ENCODE results near the gene AGAP9. TPM values are rescaled to one million over a fixed set of nuclear protein-coding genes. Genes with fewer than 3 reads are reported as not detected.
"Not testable (repeated sequence)": the region's sequence is repeated elsewhere in the genome, so short reads cannot be mapped to it uniquely, and the experiment has no call there.

Gene AGAP9
- 9.9 TPM for total RNA-seq (2021; ENCODE audit: unreplicated experiment)
- polyA plus RNA-seq (2012; ENCODE audit: insufficient read length): 7.4 TPM
- Bru-seq, nascent RNA: percentile 74 among the genes with signal in this experiment
- percentile 81 among the genes with signal in this experiment for BruChase-seq, experiment 1, labeled RNA remaining after a 2-hour chase
- BruChase-seq, experiment 2, labeled RNA remaining after a 6-hour chase: percentile 78 among the genes with signal in this experiment
- long read RNA-seq, partial matches to known transcripts: 0 of 4 reads
- long read RNA-seq, other reads (novel, unspliced or antisense): 4 of 4 reads

DNA sequence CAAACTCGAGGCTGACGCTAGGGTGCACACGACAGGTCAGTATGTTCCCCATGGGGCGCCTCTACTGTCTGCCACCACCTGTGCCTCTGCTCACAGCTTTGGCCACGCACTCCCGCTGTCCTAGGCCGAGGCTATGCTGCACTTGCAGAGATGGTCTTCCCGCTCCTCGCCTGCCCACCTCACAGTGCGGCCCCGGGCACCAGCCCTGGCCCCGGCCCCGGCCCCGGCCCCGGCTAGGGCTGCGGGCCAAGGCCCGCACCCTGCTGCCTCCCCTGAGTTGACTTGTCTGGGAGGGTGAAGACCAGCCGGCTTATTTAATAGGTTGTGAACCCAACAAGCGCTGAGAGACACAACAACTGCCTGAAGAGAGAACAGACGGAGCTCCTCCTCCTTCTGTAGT lies at the start of gene AGAP9:
Gene AGAP9 (minus strand): TSS at position 164 of the 400 bp plus-strand sequence. CDS start 112 bp downstream, at position 52.
- H3K27me3 ChIP-seq (ENCODE audit: control insufficient read depth, insufficient read depth, low read length); CTCF ChIA-PET; H3K4me1 ChIP-seq (ENCODE audit: control insufficient read depth, insufficient read depth, low read length); H3K27ac ChIP-seq (ENCODE audit: low read length); DNase-seq (ENCODE audit: low read depth, low spot score); H3K36me3 ChIP-seq (ENCODE audit: control insufficient read depth, insufficient read depth, low read length); ATAC-seq; H3K4me3 ChIP-seq (ENCODE audit: low read depth in 2 of 2, low read length in 2 of 2); intact Hi-C loops (cut with micrococcal nuclease; ENCODE audit: unreplicated experiment); POLR2A ChIA-PET; H3K9me3 ChIP-seq (ENCODE audit: control insufficient read depth, insufficient read depth, low read depth, low read length); in situ Hi-C loops (cut with HindIII; ENCODE audit: low pct_unique_long_range_greater_than_20kb, low sequenced_read_pairs); BruUV-seq (replicated peaks): not testable (repeated sequence)

DNA sequence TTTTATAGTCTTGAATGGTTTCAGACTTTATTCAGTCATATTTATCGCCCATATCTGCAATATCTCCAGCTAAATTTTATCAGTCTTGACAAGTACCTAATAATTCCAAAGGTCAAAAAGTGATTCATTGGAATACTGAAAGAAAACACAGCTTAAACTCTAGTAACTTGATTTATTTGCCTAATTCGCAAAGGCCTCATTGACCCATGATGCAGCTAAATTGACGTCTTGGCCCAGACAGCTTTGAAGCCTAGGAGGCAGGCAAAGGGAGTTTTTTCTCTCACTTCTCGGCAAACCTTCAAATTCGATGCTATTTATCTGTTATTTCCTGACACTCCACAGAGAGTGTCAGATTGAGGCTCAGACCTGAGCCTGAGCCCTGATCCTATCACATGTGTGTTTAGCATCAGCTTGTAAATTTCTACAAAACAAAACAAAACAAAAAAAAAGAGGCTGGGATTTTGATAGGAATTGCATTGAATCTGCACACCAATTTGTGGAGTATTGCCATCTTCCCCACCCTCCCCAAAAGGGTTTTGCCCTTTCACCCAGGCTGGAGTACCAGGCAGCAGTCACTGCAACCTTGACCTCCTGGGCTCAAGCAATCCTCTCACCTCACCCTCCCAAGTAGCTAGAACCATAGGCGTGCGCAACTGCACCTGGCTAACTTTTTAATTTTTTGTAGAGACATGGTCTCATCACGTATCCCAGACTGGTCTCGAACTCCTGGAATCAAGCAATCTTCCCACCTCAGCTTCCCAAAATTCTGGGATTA lies 47.9 kb upstream of the AGAP9 start:
- POLR2A ChIA-PET; H3K9me3 ChIP-seq (ENCODE audit: control insufficient read depth, insufficient read depth, low read depth, low read length); BruUV-seq (replicated peaks); H3K27ac ChIP-seq (ENCODE audit: low read length); H3K27me3 ChIP-seq (ENCODE audit: control insufficient read depth, insufficient read depth, low read length); H3K4me1 ChIP-seq (ENCODE audit: control insufficient read depth, insufficient read depth, low read length); ATAC-seq; DNase-seq (ENCODE audit: low read depth, low spot score); H3K36me3 ChIP-seq (ENCODE audit: control insufficient read depth, insufficient read depth, low read length); CTCF ChIA-PET; in situ Hi-C loops (cut with HindIII; ENCODE audit: low pct_unique_long_range_greater_than_20kb, low sequenced_read_pairs); intact Hi-C loops (cut with micrococcal nuclease; ENCODE audit: unreplicated experiment); H3K4me3 ChIP-seq (ENCODE audit: low read depth in 2 of 2, low read length in 2 of 2): not testable (repeated sequence)

DNA sequence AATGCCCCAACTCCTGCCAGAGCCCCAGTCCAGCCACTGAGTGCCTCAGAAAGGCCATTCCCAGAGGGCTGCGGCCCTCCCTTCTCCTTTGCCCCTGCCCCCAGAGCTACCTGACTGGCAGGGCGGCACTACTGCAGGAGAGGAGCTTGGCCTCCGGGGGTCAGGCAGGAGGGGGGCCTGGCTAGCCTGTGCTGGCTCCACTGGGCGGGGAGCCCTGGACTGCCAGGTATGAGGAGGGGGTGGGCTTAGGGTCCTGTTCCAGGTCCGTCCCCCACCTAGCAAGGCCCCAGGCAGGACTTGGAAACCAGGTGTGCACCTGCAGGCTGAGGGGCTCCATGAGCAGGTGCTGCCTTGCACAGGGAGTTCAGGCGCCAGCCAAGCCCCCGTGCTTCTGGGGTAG lies 43.3 kb upstream of the AGAP9 start:
- in situ Hi-C loops (cut with HindIII; ENCODE audit: low pct_unique_long_range_greater_than_20kb, low sequenced_read_pairs); DNase-seq (ENCODE audit: low read depth, low spot score); H3K4me3 ChIP-seq (ENCODE audit: low read depth in 2 of 2, low read length in 2 of 2); BruUV-seq (replicated peaks); H3K9me3 ChIP-seq (ENCODE audit: control insufficient read depth, insufficient read depth, low read depth, low read length); POLR2A ChIA-PET; H3K4me1 ChIP-seq (ENCODE audit: control insufficient read depth, insufficient read depth, low read length); H3K27me3 ChIP-seq (ENCODE audit: control insufficient read depth, insufficient read depth, low read length); CTCF ChIA-PET; H3K27ac ChIP-seq (ENCODE audit: low read length); ATAC-seq; intact Hi-C loops (cut with micrococcal nuclease; ENCODE audit: unreplicated experiment); H3K36me3 ChIP-seq (ENCODE audit: control insufficient read depth, insufficient read depth, low read length): not testable (repeated sequence)

DNA sequence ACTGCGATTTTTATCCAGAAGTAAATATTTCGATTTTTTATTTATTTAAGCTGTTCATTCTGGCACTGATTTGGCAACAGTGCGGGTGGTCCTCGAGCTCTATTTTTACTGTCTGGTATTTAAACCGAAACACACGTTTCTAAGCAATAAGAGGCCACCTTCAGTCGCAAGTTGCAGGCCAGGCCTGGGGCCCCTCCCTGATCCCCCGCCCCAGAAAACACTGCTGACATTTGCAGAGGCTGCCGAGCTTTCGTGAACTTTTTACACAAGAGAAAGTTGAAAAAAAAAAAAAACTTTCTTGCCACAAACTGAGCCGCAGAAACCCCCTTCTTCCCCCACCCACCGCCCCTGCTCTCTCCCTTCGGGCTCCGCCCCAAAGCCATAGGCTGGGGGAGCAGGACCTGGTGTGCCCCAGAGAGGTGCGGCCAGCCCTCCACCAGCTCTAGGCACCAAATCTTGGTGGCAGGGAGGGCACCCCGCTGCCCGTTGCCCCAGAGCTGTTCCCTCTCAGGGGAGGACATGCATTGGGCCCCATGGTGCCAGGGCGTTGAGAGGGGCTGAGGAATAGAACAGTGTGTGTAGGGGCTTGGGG lies 42.8 kb upstream of the AGAP9 start:
- H3K4me3 ChIP-seq (ENCODE audit: low read depth in 2 of 2, low read length in 2 of 2); H3K4me1 ChIP-seq (ENCODE audit: control insufficient read depth, insufficient read depth, low read length); CTCF ChIA-PET; DNase-seq (ENCODE audit: low read depth, low spot score); H3K27me3 ChIP-seq (ENCODE audit: control insufficient read depth, insufficient read depth, low read length); intact Hi-C loops (cut with micrococcal nuclease; ENCODE audit: unreplicated experiment); H3K36me3 ChIP-seq (ENCODE audit: control insufficient read depth, insufficient read depth, low read length); POLR2A ChIA-PET; H3K9me3 ChIP-seq (ENCODE audit: control insufficient read depth, insufficient read depth, low read depth, low read length); in situ Hi-C loops (cut with HindIII; ENCODE audit: low pct_unique_long_range_greater_than_20kb, low sequenced_read_pairs); BruUV-seq (replicated peaks); H3K27ac ChIP-seq (ENCODE audit: low read length); ATAC-seq: not testable (repeated sequence)

DNA sequence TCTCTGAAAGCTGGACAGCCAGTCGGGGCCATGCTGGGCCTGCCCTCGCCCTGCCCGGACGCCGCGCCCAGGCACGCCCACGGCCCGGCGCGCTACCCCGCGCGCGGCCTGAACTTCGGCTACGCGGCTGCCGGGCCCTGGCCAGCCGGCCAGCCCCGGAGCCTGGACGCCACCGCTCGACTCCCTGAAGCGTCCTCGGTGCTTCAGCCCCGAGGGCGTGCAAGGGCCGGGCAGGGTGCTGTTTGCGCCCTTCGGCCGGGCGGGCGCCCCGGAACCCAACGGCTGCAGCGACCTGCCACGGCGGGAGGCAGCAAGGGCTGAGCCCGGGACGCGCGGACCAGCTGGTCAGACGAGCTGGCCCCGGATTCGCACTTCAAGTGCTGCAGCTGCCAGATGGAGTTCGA lies 42.1 kb upstream of the AGAP9 start:
- H3K4me3 ChIP-seq (ENCODE audit: low read depth in 2 of 2, low read length in 2 of 2); H3K27ac ChIP-seq (ENCODE audit: low read length); DNase-seq (ENCODE audit: low read depth, low spot score); intact Hi-C loops (cut with micrococcal nuclease; ENCODE audit: unreplicated experiment); H3K9me3 ChIP-seq (ENCODE audit: control insufficient read depth, insufficient read depth, low read depth, low read length); BruUV-seq (replicated peaks); H3K4me1 ChIP-seq (ENCODE audit: control insufficient read depth, insufficient read depth, low read length); in situ Hi-C loops (cut with HindIII; ENCODE audit: low pct_unique_long_range_greater_than_20kb, low sequenced_read_pairs); CTCF ChIA-PET; H3K36me3 ChIP-seq (ENCODE audit: control insufficient read depth, insufficient read depth, low read length); H3K27me3 ChIP-seq (ENCODE audit: control insufficient read depth, insufficient read depth, low read length); ATAC-seq; POLR2A ChIA-PET: not testable (repeated sequence)

DNA sequence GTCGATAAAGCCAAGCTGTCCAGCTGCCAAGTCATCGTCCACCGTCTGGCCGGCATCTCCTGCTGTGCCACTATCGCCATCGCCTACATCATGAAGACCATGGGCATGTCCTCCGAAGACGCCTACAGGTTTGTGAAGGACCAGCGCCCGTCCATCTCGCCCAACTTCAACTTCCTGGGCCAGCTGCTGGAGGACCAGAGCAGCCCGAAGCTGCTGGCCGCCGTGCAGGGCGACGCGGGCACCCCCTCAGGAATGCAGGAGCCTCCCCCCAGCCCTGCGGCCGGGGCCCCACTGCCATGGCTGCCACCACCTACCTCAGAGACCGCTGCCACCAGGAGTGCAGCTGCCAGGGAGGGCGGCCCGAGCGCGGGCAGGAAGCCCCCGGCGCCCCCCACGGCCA lies 41.5 kb upstream of the AGAP9 start:
- H3K36me3 ChIP-seq (ENCODE audit: control insufficient read depth, insufficient read depth, low read length); H3K9me3 ChIP-seq (ENCODE audit: control insufficient read depth, insufficient read depth, low read depth, low read length); BruUV-seq (replicated peaks); DNase-seq (ENCODE audit: low read depth, low spot score); H3K4me1 ChIP-seq (ENCODE audit: control insufficient read depth, insufficient read depth, low read length); CTCF ChIA-PET; intact Hi-C loops (cut with micrococcal nuclease; ENCODE audit: unreplicated experiment); H3K27me3 ChIP-seq (ENCODE audit: control insufficient read depth, insufficient read depth, low read length); in situ Hi-C loops (cut with HindIII; ENCODE audit: low pct_unique_long_range_greater_than_20kb, low sequenced_read_pairs); POLR2A ChIA-PET; H3K27ac ChIP-seq (ENCODE audit: low read length); H3K4me3 ChIP-seq (ENCODE audit: low read depth in 2 of 2, low read length in 2 of 2); ATAC-seq: not testable (repeated sequence)

DNA sequence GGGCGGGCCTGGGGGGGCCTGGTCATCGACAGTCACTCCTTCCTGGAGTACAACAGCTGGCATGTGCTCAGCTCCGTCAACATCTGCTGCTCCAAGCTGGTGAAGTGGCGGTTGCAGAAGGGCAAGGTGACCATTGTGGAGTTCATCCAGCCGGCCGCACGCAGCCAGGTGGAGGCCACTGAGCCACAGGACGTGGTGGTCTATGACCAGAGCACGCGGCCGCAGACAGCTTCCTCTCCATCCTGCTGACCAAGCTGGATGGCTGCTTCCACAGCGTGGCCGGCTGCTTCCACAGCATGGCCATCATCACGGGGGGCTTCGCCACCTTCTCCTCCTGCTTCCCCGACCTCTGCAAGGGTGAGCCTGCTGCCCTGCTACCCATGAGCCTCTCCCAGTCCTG lies 40.9 kb upstream of the AGAP9 start:
- H3K27ac ChIP-seq (ENCODE audit: low read length); H3K4me1 ChIP-seq (ENCODE audit: control insufficient read depth, insufficient read depth, low read length); POLR2A ChIA-PET; ATAC-seq; in situ Hi-C loops (cut with HindIII; ENCODE audit: low pct_unique_long_range_greater_than_20kb, low sequenced_read_pairs); intact Hi-C loops (cut with micrococcal nuclease; ENCODE audit: unreplicated experiment); DNase-seq (ENCODE audit: low read depth, low spot score); H3K9me3 ChIP-seq (ENCODE audit: control insufficient read depth, insufficient read depth, low read depth, low read length); BruUV-seq (replicated peaks); CTCF ChIA-PET; H3K36me3 ChIP-seq (ENCODE audit: control insufficient read depth, insufficient read depth, low read length); H3K4me3 ChIP-seq (ENCODE audit: low read depth in 2 of 2, low read length in 2 of 2); H3K27me3 ChIP-seq (ENCODE audit: control insufficient read depth, insufficient read depth, low read length): not testable (repeated sequence)
